Keratinocyte (primary cell): ENCODE measurements around the gene NDUFAF3. TPM values are rescaled to one million over a fixed set of nuclear protein-coding genes. Genes with fewer than 3 reads are reported as not detected.

Experiments used
- DNase-seq: peaks from one replicate; pipeline ENCODE4 v3.0.0-alpha.2; 2011; ENCODE audit warnings: low read depth, missing footprints, low spot score
- FAIRE-seq: peaks from 2 replicates; lab custom pipeline; 2011; peaks lifted over from hg19 to GRCh38; lab: Jason Lieb, UNC
- H2AFZ ChIP-seq: 2 replicates; pipeline ENCODE4 v1.6.0; 2012; ENCODE audit warnings: low read length, control low read depth, inconsistent platforms; ENCODE audit not compliant: control insufficient read depth
- H3K27ac ChIP-seq: 2 replicates; pipeline ENCODE4 v1.5.1; 2011; ENCODE audit warnings: low read length; ENCODE audit not compliant: control insufficient read depth, insufficient read depth
- H3K27me3 ChIP-seq: 3 replicates; pipeline ENCODE4 v1.6.0; 2011; ENCODE audit warnings: low read length; ENCODE audit not compliant: control insufficient read depth, insufficient read depth; ENCODE audit errors: extremely low read depth
- H3K36me3 ChIP-seq, 2 experiments: 2 replicates in 1 of 2; 3 replicates in 1 of 2; pipeline ENCODE4 v1.5.1; 2011; ENCODE audit warnings: low read length in 2 of 2, mild to moderate bottlenecking in 1 of 2; ENCODE audit not compliant: control insufficient read depth in 2 of 2, insufficient read depth in 2 of 2; ENCODE audit errors: extremely low read depth in 1 of 2
- H3K4me1 ChIP-seq: 3 replicates; pipeline ENCODE4 v1.5.1; 2011; ENCODE audit warnings: low read length; ENCODE audit not compliant: control insufficient read depth, insufficient read depth; ENCODE audit errors: extremely low read depth
- H3K4me2 ChIP-seq: 3 replicates; pipeline ENCODE4 v1.6.0; 2011; ENCODE audit warnings: low read depth, low read length; ENCODE audit not compliant: control insufficient read depth, insufficient read depth; ENCODE audit errors: extremely low read depth
- H3K4me3 ChIP-seq, 3 experiments: fragments of 200-600 bp in 1 of 3; sonication (generic) in 1 of 3; 2 replicates in 2 of 3; 3 replicates in 1 of 3; pipeline ENCODE4 v1.5.1; 2011 to 2016; ENCODE audit warnings: low read length in 3 of 3, mild to moderate bottlenecking in 3 of 3, control low read depth in 2 of 3, inconsistent platforms in 1 of 3, low read depth in 1 of 3, mixed read lengths in 1 of 3, mixed run types in 1 of 3, moderate library complexity in 1 of 3; ENCODE audit not compliant: control insufficient read depth in 2 of 3, insufficient read depth in 2 of 3; ENCODE audit errors: extremely low read depth in 1 of 3
- H3K79me2 ChIP-seq: 2 replicates; pipeline ENCODE4 v1.6.0; 2012; ENCODE audit warnings: low read length; ENCODE audit not compliant: control insufficient read depth, insufficient read depth
- H3K9ac ChIP-seq: 3 replicates; pipeline ENCODE4 v1.6.0; 2011; ENCODE audit warnings: low read length; ENCODE audit not compliant: control insufficient read depth, insufficient read depth; ENCODE audit errors: extremely low read depth
- H3K9me1 ChIP-seq: 3 replicates; pipeline ENCODE4 v1.6.0; 2011; ENCODE audit warnings: low read length; ENCODE audit not compliant: control insufficient read depth, insufficient read depth; ENCODE audit errors: extremely low read depth
- H3K9me3 ChIP-seq: 2 replicates; pipeline ENCODE4 v1.5.1; 2012; ENCODE audit warnings: low read depth, low read length; ENCODE audit not compliant: control insufficient read depth
- H4K20me1 ChIP-seq: 3 replicates; pipeline ENCODE4 v1.6.0; 2011; ENCODE audit warnings: low read length; ENCODE audit not compliant: control insufficient read depth, insufficient read depth; ENCODE audit errors: extremely low read depth
- EZH2 ChIP-seq: IDR thresholded peaks from one replicate; pipeline ENCODE4 v1.6.1; 2012; ENCODE audit warnings: inconsistent platforms, mild to moderate bottlenecking, low read length, moderate library complexity
- dilution Hi-C: fragments of 300-500 bp; cut with MboI; formaldehyde crosslinking; loops from one replicate; pipeline ENCODE4 v1.7.0; 2020; ENCODE audit warnings: low sequenced_read_pairs; ENCODE audit not compliant: extremely low pct_ligation_motif_present
- polyA plus RNA-seq, 5 experiments: library from polyadenylated mRNA; depleted of rRNA in 3 of 5; stranded (reverse) in 3 of 5; stranded (forward) in 1 of 5; unstranded in 1 of 5; fragments of >200 nt; gene quantifications; 1 replicate in 1 of 5; 2 replicates in 3 of 5; 3 replicates in 1 of 5; pipeline versions ENCODE4 v1.2.1 to v1.2.3, GENCODE V29; 2011 to 2012; ENCODE audit warnings: missing spikeins in 2 of 5, low read depth in 1 of 5, low replicate concordance in 1 of 5
- TF ChIP-seq, protein P1 (sequence below), 3 experiments: IDR thresholded peaks in 1 of 3; conservative IDR thresholded peaks in 1 of 3; optimal IDR thresholded peaks in 1 of 3; 2 replicates in 2 of 3; 3 replicates in 1 of 3; pipeline versions ENCODE3 to v1.5.1; 2011; ENCODE audit warnings: low read length in 3 of 3, mild to moderate bottlenecking in 3 of 3, moderate library complexity in 2 of 3, control low read depth in 1 of 3, inconsistent platforms in 1 of 3; ENCODE audit not compliant: insufficient read depth in 2 of 3; ENCODE audit errors: extremely low read depth in 1 of 3

Gene NDUFAF3
- polyA plus RNA-seq, 1 donor (not counting 4 experiments of a cell fraction or from before 2014, with no cell fraction given): 38.3 TPM

GRCh38 chr3:48983096-48983495 lies 38.8 kb upstream of the NDUFAF3 start:
- H3K4me3 ChIP-seq: no peak overlapping the region
- H3K27ac ChIP-seq: no peak overlapping the region
- H3K4me1 ChIP-seq: no peaks in the 10 kb centered on the region
- H3K79me2 ChIP-seq: no peaks in the 10 kb centered on the region
- H3K9me1 ChIP-seq: no peaks in the 10 kb centered on the region
- H3K27me3 ChIP-seq: no peaks in the 10 kb centered on the region
- no peaks in the 10 kb centered on the region for H4K20me1 ChIP-seq
- H3K9ac ChIP-seq: no peak overlapping the region
- FAIRE-seq (no peak), DNase-seq (no peak)
- H2AFZ ChIP-seq: no peak overlapping the region
- no peaks in the 10 kb centered on the region for H3K9me3 ChIP-seq
- no peak for TF ChIP-seq EZH2
- TF ChIP-seq, protein P1, sequence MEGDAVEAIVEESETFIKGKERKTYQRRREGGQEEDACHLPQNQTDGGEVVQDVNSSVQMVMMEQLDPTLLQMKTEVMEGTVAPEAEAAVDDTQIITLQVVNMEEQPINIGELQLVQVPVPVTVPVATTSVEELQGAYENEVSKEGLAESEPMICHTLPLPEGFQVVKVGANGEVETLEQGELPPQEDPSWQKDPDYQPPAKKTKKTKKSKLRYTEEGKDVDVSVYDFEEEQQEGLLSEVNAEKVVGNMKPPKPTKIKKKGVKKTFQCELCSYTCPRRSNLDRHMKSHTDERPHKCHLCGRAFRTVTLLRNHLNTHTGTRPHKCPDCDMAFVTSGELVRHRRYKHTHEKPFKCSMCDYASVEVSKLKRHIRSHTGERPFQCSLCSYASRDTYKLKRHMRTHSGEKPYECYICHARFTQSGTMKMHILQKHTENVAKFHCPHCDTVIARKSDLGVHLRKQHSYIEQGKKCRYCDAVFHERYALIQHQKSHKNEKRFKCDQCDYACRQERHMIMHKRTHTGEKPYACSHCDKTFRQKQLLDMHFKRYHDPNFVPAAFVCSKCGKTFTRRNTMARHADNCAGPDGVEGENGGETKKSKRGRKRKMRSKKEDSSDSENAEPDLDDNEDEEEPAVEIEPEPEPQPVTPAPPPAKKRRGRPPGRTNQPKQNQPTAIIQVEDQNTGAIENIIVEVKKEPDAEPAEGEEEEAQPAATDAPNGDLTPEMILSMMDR (optimal IDR thresholded peaks at IDR 0.05 in 1 of 3, IDR thresholded peaks at IDR 0.05 in 1 of 3, conservative IDR thresholded peaks at IDR 0.05 in 1 of 3; ENCODE audit: extremely low read depth in 1 of 3, insufficient read depth in 2 of 3, low read length in 3 of 3): no peak
- no peak overlapping the region for H3K4me2 ChIP-seq
- peaks cover 40 to 50% of the 10 kb centered on the region in 2 experiments for H3K36me3 ChIP-seq
- dilution Hi-C loops: no loop called here

- Histone ChIP-seq H3K36me3 (peaks cover 33 to 42% of the 10 kb centered on the region in 2 experiments), H3K9me3 (no peaks in the 10 kb centered on the region), H3K27me3 (no peaks in the 10 kb centered on the region), H3K4me2 (no peak overlapping the region), H3K27ac (no peak overlapping the region), H3K9me1 (no peaks in the 10 kb centered on the region), H2AFZ (no peak overlapping the region), H3K4me3 (no peak overlapping the region), H3K4me1 (peaks cover 7% of the 10 kb centered on the region), H3K79me2 (no peaks in the 10 kb centered on the region), H3K9ac (no peak overlapping the region), H4K20me1 (no peaks in the 10 kb centered on the region)
- dilution Hi-C loops: no loop called here
- no peak for DNase-seq
- TF ChIP-seq, protein P1 (optimal IDR thresholded peaks at IDR 0.05 in 1 of 3, IDR thresholded peaks at IDR 0.05 in 1 of 3, conservative IDR thresholded peaks at IDR 0.05 in 1 of 3; ENCODE audit: extremely low read depth in 1 of 3, insufficient read depth in 2 of 3, low read length in 3 of 3): no peak
- TF ChIP-seq EZH2: no peak
- no peak for FAIRE-seq
Measured at GRCh38 chr3:48984663-48985062, 37.3 kb upstream of the NDUFAF3 start.
